PC-9 (cell line): ENCODE data around the gene B3GLCT.

Experiments used
- EZH2 ChIP-seq: fragments of 200-600 bp; sonication (generic); IDR thresholded peaks from 2 replicates; pipeline ENCODE4 v1.8.0; 2017; ENCODE audit warnings: antibody characterized with exemption, low read depth
- TF ChIP-seq, protein P1 (sequence below): fragments of 200-600 bp; sonication (generic); conservative IDR thresholded peaks from 2 replicates; pipeline ENCODE4 v1.6.1; 2017; ENCODE audit warnings: mixed run types, antibody characterized with exemption, mild to moderate bottlenecking, moderate library complexity

DNA sequence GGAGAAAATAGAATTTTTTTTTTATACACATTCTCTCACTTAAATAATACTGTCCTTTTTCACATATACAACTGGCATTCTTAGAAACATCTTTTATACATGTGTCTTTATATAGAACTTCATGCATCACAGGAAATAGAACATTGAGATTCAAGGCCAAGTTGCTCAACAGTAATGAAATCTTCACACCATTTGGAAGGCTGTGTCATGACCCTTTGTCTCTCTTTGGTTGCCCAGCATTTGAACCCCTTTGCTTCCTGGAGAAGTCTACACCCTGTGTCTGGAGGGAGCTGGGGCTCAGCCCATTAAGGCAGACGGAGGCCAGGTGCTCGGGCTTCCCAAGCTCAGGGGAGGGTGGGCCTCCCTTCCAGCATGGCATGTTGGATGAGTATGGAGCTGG is 41.1 kb downstream of the B3GLCT start:
- TF ChIP-seq, protein P1, sequence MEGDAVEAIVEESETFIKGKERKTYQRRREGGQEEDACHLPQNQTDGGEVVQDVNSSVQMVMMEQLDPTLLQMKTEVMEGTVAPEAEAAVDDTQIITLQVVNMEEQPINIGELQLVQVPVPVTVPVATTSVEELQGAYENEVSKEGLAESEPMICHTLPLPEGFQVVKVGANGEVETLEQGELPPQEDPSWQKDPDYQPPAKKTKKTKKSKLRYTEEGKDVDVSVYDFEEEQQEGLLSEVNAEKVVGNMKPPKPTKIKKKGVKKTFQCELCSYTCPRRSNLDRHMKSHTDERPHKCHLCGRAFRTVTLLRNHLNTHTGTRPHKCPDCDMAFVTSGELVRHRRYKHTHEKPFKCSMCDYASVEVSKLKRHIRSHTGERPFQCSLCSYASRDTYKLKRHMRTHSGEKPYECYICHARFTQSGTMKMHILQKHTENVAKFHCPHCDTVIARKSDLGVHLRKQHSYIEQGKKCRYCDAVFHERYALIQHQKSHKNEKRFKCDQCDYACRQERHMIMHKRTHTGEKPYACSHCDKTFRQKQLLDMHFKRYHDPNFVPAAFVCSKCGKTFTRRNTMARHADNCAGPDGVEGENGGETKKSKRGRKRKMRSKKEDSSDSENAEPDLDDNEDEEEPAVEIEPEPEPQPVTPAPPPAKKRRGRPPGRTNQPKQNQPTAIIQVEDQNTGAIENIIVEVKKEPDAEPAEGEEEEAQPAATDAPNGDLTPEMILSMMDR, result no peak
- TF ChIP-seq EZH2, result no peak
